H9 (cell line): ENCODE results near the gene UTS2R. TPM values are rescaled to one million over a fixed set of nuclear protein-coding genes. Genes with fewer than 3 reads are reported as not detected.

Experiments
- DNase-seq: peaks from one replicate; pipeline ENCODE4 v3.0.0-alpha.2; 2017
- H2AFZ ChIP-seq: one replicate; pipeline ENCODE4 v1.6.1; 2013; ENCODE audit warnings: mild to moderate bottlenecking, low read length, control low read depth, moderate library complexity
- H2AK5ac ChIP-seq: 2 replicates; pipeline ENCODE4 v1.6.1; 2013; ENCODE audit warnings: low read length, control low read depth, mixed read lengths; ENCODE audit not compliant: insufficient read length
- H2BK120ac ChIP-seq: one replicate; pipeline ENCODE4 v1.6.1; 2013; ENCODE audit warnings: low read depth, mild to moderate bottlenecking, low read length, control low read depth, inconsistent platforms; ENCODE audit not compliant: poor library complexity, severe bottlenecking
- H2BK12ac ChIP-seq: 2 replicates; pipeline ENCODE4 v1.6.1; 2013; ENCODE audit warnings: low read length, control low read depth, mixed read lengths, low read depth; ENCODE audit not compliant: insufficient read length
- H2BK15ac ChIP-seq: 2 replicates; pipeline ENCODE4 v1.6.1; 2013; ENCODE audit warnings: low read depth, low read length, control low read depth
- H2BK20ac ChIP-seq: one replicate; pipeline ENCODE4 v1.6.1; 2013; ENCODE audit warnings: low read depth, mild to moderate bottlenecking, low read length, control low read depth, inconsistent platforms; ENCODE audit not compliant: poor library complexity, severe bottlenecking
- H2BK5ac ChIP-seq: 2 replicates; pipeline ENCODE4 v1.6.1; 2013; ENCODE audit warnings: low read length, control low read depth, mixed read lengths; ENCODE audit not compliant: insufficient read length
- H3K14ac ChIP-seq: 2 replicates; pipeline ENCODE4 v1.6.1; 2013; ENCODE audit warnings: low read length, control low read depth; ENCODE audit not compliant: insufficient read depth
- H3K18ac ChIP-seq: 2 replicates; pipeline ENCODE4 v1.6.1; 2013; ENCODE audit warnings: low read depth, mild to moderate bottlenecking, mixed read lengths, low read length, control low read depth; ENCODE audit not compliant: insufficient read length
- H3K23ac ChIP-seq: 2 replicates; pipeline ENCODE4 v1.6.1; 2013; ENCODE audit warnings: low read length, control low read depth, mixed read lengths, low read depth; ENCODE audit not compliant: insufficient read length
- H3K23me2 ChIP-seq: 2 replicates; pipeline ENCODE4 v1.6.1; 2013; ENCODE audit warnings: low read depth, mild to moderate bottlenecking, mixed read lengths, low read length, control low read depth; ENCODE audit not compliant: insufficient read length, poor library complexity, severe bottlenecking
- H3K27ac ChIP-seq: 2 replicates; pipeline ENCODE4 v1.5.1; 2013; ENCODE audit warnings: low read length, control low read depth, mixed read lengths, low read depth; ENCODE audit not compliant: insufficient read length
- H3K27me3 ChIP-seq: 2 replicates; pipeline ENCODE4 v1.6.1; 2013; ENCODE audit warnings: low read length, control low read depth, inconsistent platforms; ENCODE audit not compliant: insufficient read depth
- H3K4ac ChIP-seq: 2 replicates; pipeline ENCODE4 v1.6.1; 2013; ENCODE audit warnings: low read depth, mild to moderate bottlenecking, control low read depth, inconsistent platforms, low read length, moderate library complexity
- H3K4me1 ChIP-seq: 2 replicates; pipeline ENCODE4 v1.6.1; 2013; ENCODE audit warnings: low read length, control low read depth, inconsistent platforms; ENCODE audit not compliant: insufficient read depth
- H3K4me2 ChIP-seq: 2 replicates; pipeline ENCODE4 v1.6.1; 2013; ENCODE audit warnings: low read length, control low read depth, mixed read lengths; ENCODE audit not compliant: insufficient read length, insufficient read depth
- H3K56ac ChIP-seq: 2 replicates; pipeline ENCODE4 v1.6.1; 2013; ENCODE audit warnings: low read depth, mild to moderate bottlenecking, mixed read lengths, low read length, control low read depth; ENCODE audit not compliant: insufficient read length
- H3K79me1 ChIP-seq: 2 replicates; pipeline ENCODE4 v1.6.1; 2013; ENCODE audit warnings: low read depth, mild to moderate bottlenecking, moderate library complexity, low read length, control low read depth, inconsistent platforms; ENCODE audit not compliant: insufficient read depth, poor library complexity, severe bottlenecking
- H3K79me2 ChIP-seq: 2 replicates; pipeline ENCODE4 v1.6.1; 2013; ENCODE audit warnings: low read length, control low read depth, inconsistent platforms; ENCODE audit not compliant: insufficient read depth
- H3K9ac ChIP-seq: 2 replicates; pipeline ENCODE4 v1.6.1; 2013; ENCODE audit warnings: low read length, control low read depth, mixed read lengths; ENCODE audit not compliant: insufficient read length; ENCODE audit errors: extremely low read depth
- H3K9me3 ChIP-seq: one replicate; pipeline ENCODE4 v1.6.1; 2013; ENCODE audit warnings: low read depth, low read length, inconsistent platforms; ENCODE audit not compliant: control insufficient read depth
- H3T11ph ChIP-seq: one replicate; pipeline ENCODE4 v1.6.1; 2013; ENCODE audit warnings: mild to moderate bottlenecking, low read length, control low read depth, inconsistent platforms
- H4K20me1 ChIP-seq: one replicate; pipeline ENCODE4 v1.6.1; 2013; ENCODE audit not compliant: control insufficient read depth, insufficient read length, insufficient read depth
- H4K5ac ChIP-seq: 2 replicates; pipeline ENCODE4 v1.6.1; 2013; ENCODE audit warnings: low read depth, mild to moderate bottlenecking, mixed read lengths, low read length, control low read depth; ENCODE audit not compliant: insufficient read length
- H4K8ac ChIP-seq: replicated peaks from 2 replicates; pipeline ENCODE4 v1.6.1; 2013; ENCODE audit warnings: low read length, control low read depth, mixed read lengths, low read depth; ENCODE audit not compliant: insufficient read length
- H4K91ac ChIP-seq: 2 replicates; pipeline ENCODE4 v1.6.1; 2013; ENCODE audit warnings: low read depth, mild to moderate bottlenecking, moderate library complexity, mixed read lengths, low read length, control low read depth; ENCODE audit not compliant: insufficient read length
- H3K27ac Mint-ChIP-seq, 3 experiments: 2 replicates in 2 of 3; 3 replicates in 1 of 3; pipeline ENCODE4 v1.8.0; 2020 to 2021; ENCODE audit warnings: mixed read lengths in 3 of 3, mild to moderate bottlenecking in 1 of 3, moderate library complexity in 1 of 3
- H3K27me3 Mint-ChIP-seq: 2 replicates; pipeline ENCODE4 v1.8.0; 2021; ENCODE audit warnings: low read depth, mild to moderate bottlenecking, moderate library complexity, mixed read lengths
- H3K36me3 Mint-ChIP-seq, 3 experiments: 2 replicates in 2 of 3; 3 replicates in 1 of 3; pipeline ENCODE4 v1.8.0; 2020 to 2021; ENCODE audit warnings: low read depth in 3 of 3, mixed read lengths in 3 of 3; ENCODE audit not compliant: insufficient read depth in 1 of 3
- H3K4me1 Mint-ChIP-seq, 2 experiments: 2 replicates each; pipeline ENCODE4 v1.8.0; 2020; ENCODE audit warnings: mixed read lengths in 2 of 2
- H3K4me3 Mint-ChIP-seq, 2 experiments: 2 replicates in 1 of 2; 3 replicates in 1 of 2; pipeline ENCODE4 v1.8.0; 2020 to 2021; ENCODE audit warnings: mild to moderate bottlenecking in 2 of 2, mixed read lengths in 2 of 2, moderate library complexity in 1 of 2
- H3K9me3 Mint-ChIP-seq, 2 experiments: 2 replicates in 1 of 2; 3 replicates in 1 of 2; pipeline ENCODE4 v1.8.0; 2020; ENCODE audit warnings: mild to moderate bottlenecking in 2 of 2, mixed read lengths in 2 of 2, moderate library complexity in 1 of 2
- CTCF ChIP-seq: fragments of 200-600 bp; sonication (generic); conservative IDR thresholded peaks from 3 replicates; pipeline ENCODE4 v1.8.0; 2021; ENCODE audit warnings: antibody characterized with exemption, mild to moderate bottlenecking
- WGBS: extraction: QIAGEN DNeasy Blood & Tissue Kit; methylation state at CpG from one replicate; pipeline ENCODE4 v1.1.7; 2013; ENCODE audit warnings: missing lambda C conversion rate, low lambda C conversion rate, mixed read lengths; ENCODE audit not compliant: insufficient read length; ENCODE audit errors: extremely low coverage; 5-methylcytosine and 5-hydroxymethylcytosine counted together
- total RNA-seq: library from RNA; stranded (reverse); gene quantifications from 2 replicates; pipeline ENCODE4 v1.2.1, GENCODE V29; 2021

Gene UTS2R
- total RNA-seq, 1 experiment from 2014 or later = 0.94 TPM

GRCh38 chr17:82366749-82367148 is 4.8 kb upstream of the UTS2R start:
- H3K36me3 Mint-ChIP-seq = peaks cover 0 to 4% (median 3%) of the 10 kb centered on the region in 3 experiments; a peak in 2 of 7 replicates
- Histone ChIP-seq H4K20me1 (no peaks in the 10 kb centered on the region), H2BK20ac (no peak overlapping the region), H3K23me2 (peaks cover 4% of the 10 kb centered on the region), H4K91ac (no peak overlapping the region), H2BK5ac (no peak overlapping the region), H3K56ac (no peak overlapping the region), H4K8ac (no peak overlapping the region), H3K79me2 (no peaks in the 10 kb centered on the region), H3K9ac (no peak overlapping the region), H3K27ac (no peak overlapping the region), H2BK120ac (no peak overlapping the region), H2AK5ac (no peak overlapping the region), H2AFZ (no peak overlapping the region), H3K4me2 (no peak overlapping the region), H4K5ac (no peak overlapping the region), H3K14ac (no peak overlapping the region), H3K9me3 (no peaks in the 10 kb centered on the region), H3K4me1 (no peaks in the 10 kb centered on the region; the same call in 1 of the 2 replicates), H2BK15ac (no peak overlapping the region), H2BK12ac (no peak overlapping the region), H3T11ph (no peak overlapping the region), H3K23ac (no peak overlapping the region), H3K27me3 (peaks cover 9% of the 10 kb centered on the region; the same call in 1 of the 2 replicates), H3K79me1 (no peaks in the 10 kb centered on the region), H3K18ac (no peak overlapping the region), H3K4ac (no peak overlapping the region)
- H3K27ac Mint-ChIP-seq = no peak overlapping the region
- H3K9me3 Mint-ChIP-seq = peaks cover 5 to 8% of the 10 kb centered on the region in 2 experiments; a peak in 4 of 5 replicates
- peaks cover 15 to 23% of the 10 kb centered on the region in 2 experiments for H3K4me1 Mint-ChIP-seq
- no peak overlapping the region for H3K4me3 Mint-ChIP-seq
- no peak for DNase-seq
- peaks cover 43% of the 10 kb centered on the region for H3K27me3 Mint-ChIP-seq
- no CpG with 5 or more reads among the region's 7 CpGs for WGBS
- TF ChIP-seq CTCF = no peak
